Amniotic epithelial cell (primary cell): Measurements from ENCODE around the gene ACOT8.
A peak's percentile ranks its signal among the peaks of the same experiment; 100 is the strongest.
"Not testable (repeated sequence)": the region's sequence is repeated elsewhere in the genome, so short reads cannot be mapped to it uniquely, and the experiment has no call there.

Experiments
- DNase-seq: peaks from one replicate; pipeline ENCODE4 v3.0.0-alpha.2; 2010; ENCODE audit warnings: low read depth

ACOT8 gene

GRCh38 chr20:45857114-45857881 is at the start of gene ACOT8, which contains the start of gene ZSWIM3:
Gene ACOT8 (minus strand): TSS chr20:45857392. CDS start chr20:45857315, 77 bp downstream.
Gene ZSWIM3 (plus strand): TSS chr20:45857614. CDS start chr20:45857826, 212 bp downstream.
- peak; percentile 100 for DNase-seq

GRCh38 chr20:45905505-45906079 is 48.4 kb upstream of the ACOT8 start:
- DNase-seq = peak; percentile 83

GRCh38 chr20:45904583-45905504 is 47.7 kb upstream of the ACOT8 start:
- DNase-seq = no peak

GRCh38 chr20:45902199-45902701 is 45.1 kb upstream of the ACOT8 start:
- no peak for DNase-seq

GRCh38 chr20:45901332-45901731 is 44.1 kb upstream of the ACOT8 start:
- not testable (repeated sequence) for DNase-seq

- DNase-seq = no peak
These were observed 42.0 kb upstream of the ACOT8 start for GRCh38 chr20:45899046-45899835.

- DNase-seq = no peak
These were observed 41.1 kb upstream of the ACOT8 start for GRCh38 chr20:45898285-45898684.

GRCh38 chr20:45897692-45898091 is 40.5 kb upstream of the ACOT8 start:
- DNase-seq = no peak

GRCh38 chr20:45897289-45897688 is 40.1 kb upstream of the ACOT8 start:
- DNase-seq = no peak

GRCh38 chr20:45896641-45897161 is 39.5 kb upstream of the ACOT8 start:
- DNase-seq = no peak

- no peak for DNase-seq
These were observed 37.6 kb upstream of the ACOT8 start for GRCh38 chr20:45894797-45895196.

GRCh38 chr20:45893831-45894230 is 36.6 kb upstream of the ACOT8 start:
- no peak for DNase-seq

GRCh38 chr20:45892828-45893500 is 35.8 kb upstream of the ACOT8 start:
- DNase-seq = no peak

GRCh38 chr20:45892049-45892825 is 35.0 kb upstream of the ACOT8 start:
- no peak for DNase-seq

GRCh38 chr20:45890985-45891983 is 34.1 kb upstream of the ACOT8 start, which contains the start of the genes CTSA and NEURL2:
Gene CTSA (plus strand): TSS chr20:45891335. CDS start chr20:45891569, 234 bp downstream.
Gene NEURL2 (minus strand): TSS chr20:45891208. CDS start chr20:45890991, 217 bp downstream.
- peak; percentile 89 for DNase-seq

- DNase-seq = peak; percentile 79
These were observed 33.1 kb upstream of the ACOT8 start for GRCh38 chr20:45890077-45890984.

- no peak for DNase-seq
These were observed 31.5 kb upstream of the ACOT8 start for GRCh38 chr20:45888681-45889080.
